GM12892 (cell line): ENCODE data around the gene P3H3.

Source experiments
- DNase-seq: peaks from one replicate; pipeline ENCODE4 v3.0.0; 2011; ENCODE audit not compliant: insufficient read length
- FAIRE-seq: peaks from 2 replicates; lab custom pipeline; 2011; peaks lifted over from hg19 to GRCh38; lab: Jason Lieb, UNC
- POLR2A ChIP-seq: IDR thresholded peaks from 2 replicates; pipeline ENCODE4 v1.6.1; 2011; ENCODE audit warnings: low read depth, low read length, control low read depth
- POLR2AphosphoS5 ChIP-seq: IDR thresholded peaks from 2 replicates; pipeline ENCODE4 v1.6.1; 2011; ENCODE audit warnings: low read depth, low read length, control low read depth
- TAF1 ChIP-seq: IDR thresholded peaks from 2 replicates; pipeline ENCODE4 v1.6.1; 2011; ENCODE audit warnings: low read depth, mild to moderate bottlenecking, control low read depth, low read length, borderline replicate concordance

Gene P3H3

DNA sequence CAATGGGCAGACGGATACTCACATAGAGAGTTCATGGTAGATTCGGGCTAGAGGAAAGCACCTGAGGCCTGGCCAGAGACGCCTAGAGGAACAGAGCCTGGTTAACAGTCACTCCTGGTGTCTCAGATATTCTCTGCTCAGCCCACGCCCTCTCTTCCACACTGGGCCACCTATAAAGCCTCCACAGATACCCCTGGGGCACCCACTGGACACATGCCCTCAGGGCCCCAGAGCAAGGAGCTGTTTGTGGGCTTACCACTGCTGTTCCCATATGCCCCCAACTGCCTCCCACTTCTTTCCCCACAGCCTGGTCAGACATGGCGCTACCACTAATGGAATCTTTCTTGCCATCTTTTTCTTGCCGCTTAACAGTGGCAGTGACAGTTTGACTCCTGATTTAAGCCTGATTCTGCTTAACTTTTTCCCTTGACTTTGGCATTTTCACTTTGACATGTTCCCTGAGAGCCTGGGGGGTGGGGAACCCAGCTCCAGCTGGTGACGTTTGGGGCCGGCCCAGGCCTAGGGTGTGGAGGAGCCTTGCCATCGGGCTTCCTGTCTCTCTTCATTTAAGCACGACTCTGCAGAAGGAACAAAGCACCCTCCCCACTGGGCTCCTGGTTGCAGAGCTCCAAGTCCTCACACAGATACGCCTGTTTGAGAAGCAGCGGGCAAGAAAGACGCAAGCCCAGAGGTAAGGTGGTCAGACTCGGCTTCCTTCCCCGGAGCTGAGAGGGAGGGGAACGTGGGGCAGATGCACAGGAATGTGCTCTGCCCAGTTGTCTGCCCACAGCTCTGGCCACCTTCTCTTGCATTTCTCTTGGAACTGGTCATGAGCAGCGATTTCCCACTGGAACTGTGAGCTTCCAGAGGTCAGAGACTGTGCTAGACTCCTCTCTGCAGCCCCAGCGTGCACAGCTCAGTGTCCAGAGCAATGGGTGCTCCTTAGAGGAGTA is 39.0 kb upstream of the P3H3 start, which contains the start of gene CD4:
Gene CD4, plus strand, starts transcription at position 557 of the 953 bp plus-strand sequence. CDS start 10,611 bp downstream, outside the sequence.
- no peak for FAIRE-seq

DNA sequence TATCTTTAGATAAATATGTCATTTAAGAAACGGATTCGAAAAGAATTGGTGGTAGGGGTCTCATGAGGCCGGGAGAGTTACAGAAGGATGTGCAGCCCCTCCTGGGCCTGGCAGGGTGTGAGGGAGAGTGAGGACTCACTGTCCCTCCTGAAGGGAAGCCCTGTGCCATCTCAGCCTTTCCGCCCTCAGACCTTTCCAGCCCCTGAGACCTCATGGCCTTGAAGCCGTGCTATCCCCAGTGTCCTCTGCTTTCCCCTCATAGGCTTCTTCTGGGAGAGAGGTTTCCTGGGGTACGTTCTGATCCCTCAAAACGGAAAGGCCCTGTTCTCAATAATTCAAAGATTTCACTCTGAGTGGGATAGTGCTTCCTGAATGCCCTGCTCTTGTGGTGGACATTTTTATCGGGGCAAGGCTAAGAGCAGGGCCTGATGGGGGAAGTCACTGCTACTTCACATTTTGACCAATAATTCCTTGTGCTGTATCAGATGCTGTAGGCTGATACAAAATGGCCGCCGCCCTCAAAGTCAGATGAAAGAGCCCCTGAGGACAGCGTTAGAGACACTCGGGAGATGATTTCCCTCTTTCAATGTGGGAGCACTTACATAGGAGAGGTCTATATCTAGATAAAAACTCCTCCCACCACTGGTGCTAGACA is 37.6 kb upstream of the P3H3 start:
- no peak for FAIRE-seq
- TF ChIP-seq POLR2AphosphoS5 = no peak
- no peak for TF ChIP-seq POLR2A
- no peak for TF ChIP-seq TAF1
- no peak for DNase-seq

More for the DNA sequence above, 39.0 kb upstream of the P3H3 start, which contains the start of gene CD4:
- TF ChIP-seq POLR2A (no peak), TAF1 (no peak), POLR2AphosphoS5 (no peak)
- no peak for DNase-seq

DNA sequence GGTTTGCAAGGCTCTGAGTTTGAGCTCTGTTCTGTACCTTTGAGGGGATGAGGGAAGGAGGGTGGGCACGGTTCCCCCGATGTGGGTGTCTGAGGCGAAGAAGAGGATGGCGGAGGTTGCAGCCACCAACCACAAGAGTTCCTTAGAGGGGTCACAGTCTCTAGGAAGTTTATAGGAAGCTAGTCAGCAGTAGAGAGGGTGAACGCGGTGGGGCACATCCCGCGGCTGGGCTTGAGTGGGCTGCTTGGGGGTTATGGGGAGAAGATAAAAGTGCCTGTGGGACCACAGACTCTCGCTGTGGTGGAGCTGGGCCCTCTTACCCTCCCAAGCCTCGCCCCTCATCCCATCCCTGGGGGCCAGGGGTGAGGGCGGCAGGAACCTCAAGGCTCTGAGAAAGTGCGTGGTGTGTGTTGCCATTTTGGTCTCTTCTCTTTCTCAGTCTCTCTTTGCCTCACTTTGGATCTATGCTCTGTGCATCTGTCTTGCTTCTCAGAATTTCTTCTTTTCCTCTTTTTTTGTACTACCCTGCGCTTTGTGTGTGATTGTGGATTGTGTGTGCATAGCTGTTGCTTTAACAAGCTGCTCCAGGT is 36.2 kb upstream of the P3H3 start:
- FAIRE-seq (no peak), DNase-seq (no peak)
- no peak for TF ChIP-seq TAF1
- no peak for TF ChIP-seq POLR2A
- no peak for TF ChIP-seq POLR2AphosphoS5

DNA sequence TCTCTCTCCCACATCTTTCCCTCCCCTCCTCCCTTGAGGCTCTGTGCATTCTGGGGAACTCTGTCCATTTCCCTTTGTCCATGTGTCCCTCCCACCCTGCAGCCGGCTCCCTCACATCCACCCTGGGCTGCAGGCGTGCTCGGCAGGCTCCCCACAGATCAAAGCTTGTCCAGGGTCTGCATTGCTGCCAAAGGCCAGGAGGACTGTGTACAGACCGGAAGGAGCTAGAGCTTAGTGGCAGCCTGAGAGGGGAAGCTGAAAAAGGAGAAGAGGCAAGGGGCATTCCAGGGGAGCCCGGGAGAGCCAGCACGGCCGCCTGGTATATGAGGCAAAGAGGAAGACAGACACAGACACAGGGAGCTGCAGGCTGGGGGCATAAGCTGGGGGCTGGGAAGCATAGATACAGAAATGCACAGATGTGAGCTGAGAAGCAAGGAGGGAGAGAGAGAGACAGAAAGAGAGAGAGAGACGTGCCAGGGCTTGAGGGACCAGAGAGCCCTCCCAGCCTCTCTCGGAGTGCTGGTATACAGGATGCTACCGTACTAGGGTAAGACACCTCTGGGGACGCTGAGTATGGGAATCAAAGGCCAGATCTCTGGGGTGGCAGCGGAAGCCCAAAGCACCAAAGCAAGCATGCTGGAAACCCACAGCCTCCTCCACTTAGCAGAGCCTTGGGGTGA is 35.5 kb upstream of the P3H3 start:
- DNase-seq (no peak), FAIRE-seq (no peak)
- TF ChIP-seq TAF1 (no peak), POLR2A (no peak), POLR2AphosphoS5 (no peak)

DNA sequence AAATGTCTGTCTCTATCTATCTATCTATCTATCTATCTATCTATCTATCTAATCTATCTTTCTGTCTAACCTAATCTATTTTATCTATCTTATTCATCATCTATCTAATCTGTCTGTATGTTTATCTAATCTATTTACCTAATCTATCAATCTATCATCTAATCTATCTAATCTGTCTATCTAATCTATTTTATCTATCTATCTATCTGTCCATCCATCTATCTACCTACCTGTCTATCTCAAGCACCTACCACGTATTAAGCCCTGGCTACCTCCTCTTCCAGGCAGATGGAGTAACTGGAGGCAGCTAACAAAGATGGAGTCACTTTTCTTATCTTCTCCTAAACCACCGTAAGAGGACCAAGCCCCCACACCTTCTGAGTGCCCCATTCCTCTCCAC is 33.1 kb upstream of the P3H3 start:
- TF ChIP-seq POLR2A (no peak), TAF1 (no peak), POLR2AphosphoS5 (no peak)
- FAIRE-seq = no peak

DNA sequence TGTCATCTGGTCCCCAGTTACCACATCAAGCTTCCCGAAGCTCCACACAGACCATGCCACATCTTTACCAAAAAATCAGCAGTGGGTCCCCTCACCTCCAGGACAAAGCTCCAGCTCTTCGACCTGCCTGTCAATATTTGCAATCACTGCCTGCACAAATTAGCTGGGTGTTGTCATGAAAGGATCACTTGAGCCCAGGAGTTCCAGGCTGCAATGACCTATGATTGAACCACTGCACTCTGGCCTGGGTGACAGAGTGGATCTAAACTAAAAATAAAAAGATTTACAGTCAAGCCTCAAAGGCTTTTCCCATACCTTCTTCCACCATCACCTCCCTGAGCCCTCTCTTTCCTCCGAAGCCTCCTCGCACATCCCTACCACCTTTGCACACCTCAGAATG is 31.6 kb upstream of the P3H3 start:
- DNase-seq (no peak), FAIRE-seq (no peak)
- no peak for TF ChIP-seq TAF1
- TF ChIP-seq POLR2A = no peak
- TF ChIP-seq POLR2AphosphoS5 = no peak

More for the DNA sequence above, 33.1 kb upstream of the P3H3 start:
- no peak for DNase-seq

DNA sequence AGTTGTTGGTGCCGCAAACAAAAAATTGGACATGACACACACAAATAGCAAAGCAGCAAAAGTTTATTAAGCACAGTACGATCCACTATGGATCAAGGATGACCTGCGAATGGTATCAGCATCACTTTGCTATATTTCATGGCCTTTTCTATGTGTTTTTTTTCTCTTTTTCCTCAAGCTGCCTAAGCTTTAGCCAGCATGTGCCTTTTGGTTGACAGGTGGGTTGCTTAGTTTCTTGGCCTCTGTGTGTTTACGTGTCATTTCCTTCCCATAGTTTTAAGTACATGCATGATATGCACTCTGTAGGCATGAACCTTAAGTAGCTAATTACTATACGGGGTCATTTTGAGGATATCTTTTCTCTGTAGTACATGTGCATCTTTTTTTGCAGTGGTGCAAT is 29.1 kb upstream of the P3H3 start:
- DNase-seq (no peak), FAIRE-seq (no peak)
- TF ChIP-seq POLR2AphosphoS5 = no peak
- TF ChIP-seq POLR2A = no peak
- no peak for TF ChIP-seq TAF1

DNA sequence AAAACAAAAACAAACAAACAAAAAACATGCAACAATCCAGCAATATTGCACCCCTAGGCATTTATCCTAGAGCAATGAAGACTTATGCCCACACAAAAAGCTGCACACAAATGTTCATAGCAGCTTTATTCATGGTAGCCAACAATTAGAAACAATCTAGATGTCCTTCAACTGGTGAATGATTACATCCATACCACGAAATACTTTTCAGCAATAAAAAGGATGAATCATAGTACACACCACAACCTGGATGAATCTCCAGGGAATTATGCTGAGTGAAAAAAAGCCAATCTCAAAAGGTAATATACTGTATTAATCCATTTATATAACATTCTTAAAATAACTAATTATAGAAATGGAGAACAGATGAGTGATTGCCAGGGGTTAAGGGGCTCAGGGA is 21.0 kb upstream of the P3H3 start:
- no peak for TF ChIP-seq TAF1
- FAIRE-seq = no peak
- DNase-seq = no peak

DNA sequence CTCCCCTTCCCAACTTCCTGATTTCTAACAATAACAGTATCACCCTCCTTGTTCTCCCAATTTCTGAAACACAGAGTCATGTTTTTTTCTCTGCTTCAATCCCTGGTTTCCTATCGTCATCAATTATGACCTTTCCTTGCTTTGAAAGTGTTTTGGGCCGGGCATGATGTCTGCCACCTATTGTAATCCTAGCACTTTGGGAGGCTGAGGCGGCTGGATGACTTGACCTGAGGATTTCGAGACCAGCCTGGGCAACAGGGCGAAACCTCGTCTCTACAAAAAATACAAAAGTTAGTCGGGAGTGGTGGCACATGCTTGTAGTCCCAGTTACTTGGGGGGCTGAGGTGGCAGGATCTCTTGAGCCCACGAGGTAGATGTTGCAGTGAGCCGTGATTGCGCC is 19.2 kb upstream of the P3H3 start:
- no peak for FAIRE-seq

DNA sequence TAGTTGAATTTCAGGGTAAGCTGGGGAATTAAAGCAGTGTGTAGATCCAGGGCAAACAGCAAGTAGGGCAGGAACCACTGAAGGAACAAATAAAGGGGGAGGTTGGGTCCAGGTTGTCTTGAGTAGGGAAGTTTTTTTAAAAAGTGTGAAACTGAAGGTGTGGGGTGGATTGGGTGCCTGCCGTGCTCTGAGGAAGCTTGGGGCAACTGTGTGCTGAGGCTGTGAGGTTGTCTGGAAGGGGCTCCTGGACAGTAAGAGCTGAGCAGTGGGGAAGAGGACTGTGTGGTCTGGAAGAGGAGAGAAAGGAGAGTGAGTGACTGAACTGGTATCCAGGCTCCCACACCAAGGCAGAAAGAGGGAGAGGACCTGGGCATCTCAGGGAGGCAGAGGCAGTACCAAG is 17.4 kb upstream of the P3H3 start:
- no peak for TF ChIP-seq POLR2A
- TF ChIP-seq TAF1 = no peak
- TF ChIP-seq POLR2AphosphoS5 = no peak
- FAIRE-seq (no peak), DNase-seq (no peak)

More for the DNA sequence above, 19.2 kb upstream of the P3H3 start:
- TF ChIP-seq POLR2AphosphoS5 = no peak
- TF ChIP-seq POLR2A = no peak
- no peak for TF ChIP-seq TAF1
- no peak for DNase-seq

DNA sequence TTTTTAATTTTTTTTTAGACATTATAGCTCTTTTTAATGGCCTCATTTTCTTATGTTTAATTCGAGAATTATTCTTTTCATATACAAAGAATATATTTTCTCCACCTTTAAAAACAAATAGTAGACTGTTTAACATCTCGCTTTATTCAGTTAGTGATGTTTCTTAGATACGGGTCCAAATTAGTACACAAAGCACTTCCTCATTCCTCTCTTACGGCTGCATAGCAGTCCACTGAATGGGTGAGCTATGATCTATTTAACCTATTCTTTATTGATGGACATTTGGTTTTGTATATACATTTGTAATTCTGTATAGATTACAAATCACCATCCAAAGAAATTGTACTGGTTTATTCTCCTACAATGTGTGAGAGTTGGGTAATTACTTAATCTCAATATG is 14.8 kb upstream of the P3H3 start:
- DNase-seq (no peak), FAIRE-seq (no peak)
- no peak for TF ChIP-seq TAF1
- no peak for TF ChIP-seq POLR2AphosphoS5
- TF ChIP-seq POLR2A = no peak

DNA sequence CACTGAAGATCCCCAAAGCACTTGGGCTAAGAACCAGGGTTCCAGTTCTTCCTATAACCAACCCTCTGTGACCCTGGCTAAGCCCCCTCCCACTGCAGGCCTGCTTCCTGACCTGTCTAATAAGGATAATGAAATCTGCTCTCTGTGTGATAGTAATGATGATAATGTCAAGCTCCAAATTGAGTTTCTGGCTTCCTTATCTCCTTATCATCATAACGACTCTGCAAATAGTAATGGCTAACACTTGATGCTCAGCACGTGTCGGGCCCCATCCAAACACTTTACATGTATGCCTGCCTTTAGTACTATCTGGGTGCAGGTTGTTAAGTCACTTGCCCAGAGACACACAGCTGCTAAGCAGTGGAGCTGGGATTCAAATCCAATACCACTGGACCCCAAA is 11.6 kb upstream of the P3H3 start:
- DNase-seq (no peak), FAIRE-seq (no peak)
- TF ChIP-seq POLR2AphosphoS5 (no peak), POLR2A (no peak), TAF1 (no peak)
